ENCODE measurements around the gene ZMIZ1. TPM values are rescaled to one million over a fixed set of nuclear protein-coding genes. Genes with fewer than 3 reads are reported as not detected.

ZMIZ1 gene
- polyA plus RNA-seq, 3 donors: 3.3 to 64.6 (median 8.9) TPM

DNA sequence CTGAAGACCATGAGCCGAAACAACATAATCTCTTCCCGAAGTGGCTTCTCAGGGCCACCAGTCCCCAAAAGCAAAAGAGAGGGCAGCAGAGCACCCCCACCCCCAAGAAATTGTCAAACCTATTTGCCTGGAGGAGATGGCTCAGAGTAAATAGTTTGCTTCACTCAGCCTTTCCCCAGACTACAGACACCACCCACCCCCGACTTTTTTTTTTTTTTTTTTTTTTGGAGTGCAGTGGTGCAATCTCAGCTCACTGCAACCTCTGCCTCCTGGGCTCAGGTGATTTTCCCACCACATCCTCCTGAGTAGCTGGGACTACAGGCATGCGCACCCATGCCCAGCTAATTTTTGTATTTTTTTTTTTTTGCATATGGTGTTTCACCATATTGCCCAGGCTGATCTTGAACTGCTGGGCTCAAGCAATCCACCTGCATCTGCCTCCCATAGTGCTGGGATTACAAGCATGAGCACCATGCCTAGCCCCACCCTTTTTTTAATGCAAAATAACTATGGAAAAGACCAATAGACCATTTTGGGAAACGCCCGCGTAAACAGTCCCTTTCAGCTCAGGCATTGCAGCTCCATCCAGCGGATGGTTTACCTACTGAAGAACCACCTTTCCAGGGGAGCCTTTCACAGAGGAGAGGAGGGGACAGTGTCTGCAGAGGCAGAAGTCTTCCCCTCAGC, 9.7 kb downstream of the ZMIZ1 start:
- Mint-ChIP-seq H3K4me3 (peak overlapping the region in 1 of 2 donors; percentile 42), H3K36me3 (peaks cover 7 to 25% of the 10 kb centered on the region in 2 donors), H3K27ac (peak overlapping the region in 6 of 7 donors; percentile 85 to 100 (median 92)), H3K27me3 (ENCODE audit: low read depth in 3 of 3) (peaks cover 0 to 3% (median 0%) of the 10 kb centered on the region in 3 donors), H3K9me3 (peaks cover 0 to 3% (median 0%) of the 10 kb centered on the region in 7 donors), H3K4me1 (peaks cover 99% of the 10 kb centered on the region)
- intact Hi-C loops (cut with micrococcal nuclease): no loop called here
- Histone ChIP-seq H3K9ac (ENCODE audit: insufficient read depth, low read length, poor library complexity, severe bottlenecking) (no peak overlapping the region), H3K4me1 (ENCODE audit: control insufficient read depth in 1 of 2, insufficient read depth in 2 of 2, low read length in 2 of 2) (peaks cover 100% of the 10 kb centered on the region in 2 donors), H3K9me3 (replicated peaks in 1 of 2; ENCODE audit: control insufficient read depth in 1 of 2, insufficient read depth in 1 of 2, low read length in 2 of 2) (no peaks in the 10 kb centered on the region), H3K27me3 (ENCODE audit: control insufficient read depth in 2 of 2, insufficient read depth in 2 of 2, low read length in 2 of 2) (no peaks in the 10 kb centered on the region), H3K4me3 (replicated peaks in 1 of 3; ENCODE audit: low read depth in 2 of 3, low read length in 3 of 3) (peak overlapping the region in 1 of 3 experiments; percentile 58), H2AFZ (ENCODE audit: insufficient read depth, low read depth, low read length, poor library complexity, severe bottlenecking) (no peak overlapping the region), H3K27ac (ENCODE audit: low read depth in 1 of 2, low read length in 2 of 2) (peak overlapping the region; percentile 72 to 96), H3K36me3 (replicated peaks in 1 of 2; ENCODE audit: control insufficient read depth in 1 of 2, insufficient read depth in 2 of 2, low read length in 2 of 2) (no peaks in the 10 kb centered on the region), H4K20me1 (ENCODE audit: insufficient read depth, low read length) (peaks cover 100% of the 10 kb centered on the region), H3K4me2 (replicated peaks; ENCODE audit: extremely low read depth, low read length, poor library complexity, severe bottlenecking) (peak overlapping the region; percentile 64), H3K79me2 (ENCODE audit: insufficient read depth, low read length) (peaks cover 100% of the 10 kb centered on the region)
- DNase-seq: no peak
- WGBS (ENCODE audit: insufficient coverage): 70% methylated on average over 2 of the region's 8 CpGs
- TF ChIP-seq, protein P1, sequence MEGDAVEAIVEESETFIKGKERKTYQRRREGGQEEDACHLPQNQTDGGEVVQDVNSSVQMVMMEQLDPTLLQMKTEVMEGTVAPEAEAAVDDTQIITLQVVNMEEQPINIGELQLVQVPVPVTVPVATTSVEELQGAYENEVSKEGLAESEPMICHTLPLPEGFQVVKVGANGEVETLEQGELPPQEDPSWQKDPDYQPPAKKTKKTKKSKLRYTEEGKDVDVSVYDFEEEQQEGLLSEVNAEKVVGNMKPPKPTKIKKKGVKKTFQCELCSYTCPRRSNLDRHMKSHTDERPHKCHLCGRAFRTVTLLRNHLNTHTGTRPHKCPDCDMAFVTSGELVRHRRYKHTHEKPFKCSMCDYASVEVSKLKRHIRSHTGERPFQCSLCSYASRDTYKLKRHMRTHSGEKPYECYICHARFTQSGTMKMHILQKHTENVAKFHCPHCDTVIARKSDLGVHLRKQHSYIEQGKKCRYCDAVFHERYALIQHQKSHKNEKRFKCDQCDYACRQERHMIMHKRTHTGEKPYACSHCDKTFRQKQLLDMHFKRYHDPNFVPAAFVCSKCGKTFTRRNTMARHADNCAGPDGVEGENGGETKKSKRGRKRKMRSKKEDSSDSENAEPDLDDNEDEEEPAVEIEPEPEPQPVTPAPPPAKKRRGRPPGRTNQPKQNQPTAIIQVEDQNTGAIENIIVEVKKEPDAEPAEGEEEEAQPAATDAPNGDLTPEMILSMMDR (IDR thresholded peaks at IDR 0.05): no peak

DNA sequence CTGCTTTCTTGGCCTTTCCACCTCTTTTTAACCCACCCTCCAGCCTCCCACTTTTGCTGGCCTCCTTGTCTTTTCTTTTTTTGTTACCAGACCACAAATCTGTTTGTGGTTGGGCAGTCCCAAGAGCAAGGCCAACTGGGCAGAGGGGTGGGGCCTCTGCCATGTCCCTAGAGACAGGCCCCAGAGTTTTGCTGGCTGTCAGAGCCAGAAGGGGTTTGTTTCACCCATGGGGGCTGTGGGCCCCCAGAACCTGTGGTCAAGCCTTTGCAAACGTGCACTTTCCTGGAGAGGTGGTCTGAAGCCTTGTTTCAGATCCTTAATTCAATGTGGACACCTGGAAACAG, 10.3 kb downstream of the ZMIZ1 start:
- H3K79me2 ChIP-seq (ENCODE audit: insufficient read depth, low read length): peaks cover 100% of the 10 kb centered on the region
- Mint-ChIP-seq H3K9me3 (peaks cover 0 to 3% (median 0%) of the 10 kb centered on the region in 7 donors), H3K27me3 (ENCODE audit: low read depth in 3 of 3) (peaks cover 0 to 5% (median 0%) of the 10 kb centered on the region in 3 donors), H3K4me3 (peak overlapping the region in 1 of 2 donors; percentile 82), H3K4me1 (peaks cover 99% of the 10 kb centered on the region), H3K36me3 (peaks cover 7 to 25% of the 10 kb centered on the region in 2 donors), H3K27ac (peak overlapping the region in 6 of 7 donors; percentile 85 to 100 (median 92))
- H3K27ac ChIP-seq (ENCODE audit: low read depth in 1 of 2, low read length in 2 of 2): peak overlapping the region; percentile 72 to 96
- peak overlapping the region in 1 of 3 experiments; percentile 58 for H3K4me3 ChIP-seq (replicated peaks in 1 of 3; ENCODE audit: low read depth in 2 of 3, low read length in 3 of 3)
- TF ChIP-seq, protein P1 (IDR thresholded peaks at IDR 0.05): no peak
- peak overlapping the region; percentile 64 for H3K4me2 ChIP-seq (replicated peaks; ENCODE audit: extremely low read depth, low read length, poor library complexity, severe bottlenecking)
- peaks cover 100% of the 10 kb centered on the region in 2 donors for H3K4me1 ChIP-seq (ENCODE audit: control insufficient read depth in 1 of 2, insufficient read depth in 2 of 2, low read length in 2 of 2)
- no peak overlapping the region for H2AFZ ChIP-seq (ENCODE audit: insufficient read depth, low read depth, low read length, poor library complexity, severe bottlenecking)
- 0% methylated on average over 1 of the region's 1 CpG for WGBS (ENCODE audit: insufficient coverage)
- H3K36me3 ChIP-seq (replicated peaks in 1 of 2; ENCODE audit: control insufficient read depth in 1 of 2, insufficient read depth in 2 of 2, low read length in 2 of 2): no peaks in the 10 kb centered on the region
- H3K9ac ChIP-seq (ENCODE audit: insufficient read depth, low read length, poor library complexity, severe bottlenecking): peak overlapping the region; percentile 30
- peaks cover 100% of the 10 kb centered on the region for H4K20me1 ChIP-seq (ENCODE audit: insufficient read depth, low read length)
- H3K9me3 ChIP-seq (replicated peaks in 1 of 2; ENCODE audit: control insufficient read depth in 1 of 2, insufficient read depth in 1 of 2, low read length in 2 of 2): no peaks in the 10 kb centered on the region
- peak in 1 of 3 donors; percentile 3 for DNase-seq
- no peaks in the 10 kb centered on the region for H3K27me3 ChIP-seq (ENCODE audit: control insufficient read depth in 2 of 2, insufficient read depth in 2 of 2, low read length in 2 of 2)
- intact Hi-C loops (cut with micrococcal nuclease): no loop called here
